ENCODE data around the gene SPAG5.

Gene SPAG5

DNA sequence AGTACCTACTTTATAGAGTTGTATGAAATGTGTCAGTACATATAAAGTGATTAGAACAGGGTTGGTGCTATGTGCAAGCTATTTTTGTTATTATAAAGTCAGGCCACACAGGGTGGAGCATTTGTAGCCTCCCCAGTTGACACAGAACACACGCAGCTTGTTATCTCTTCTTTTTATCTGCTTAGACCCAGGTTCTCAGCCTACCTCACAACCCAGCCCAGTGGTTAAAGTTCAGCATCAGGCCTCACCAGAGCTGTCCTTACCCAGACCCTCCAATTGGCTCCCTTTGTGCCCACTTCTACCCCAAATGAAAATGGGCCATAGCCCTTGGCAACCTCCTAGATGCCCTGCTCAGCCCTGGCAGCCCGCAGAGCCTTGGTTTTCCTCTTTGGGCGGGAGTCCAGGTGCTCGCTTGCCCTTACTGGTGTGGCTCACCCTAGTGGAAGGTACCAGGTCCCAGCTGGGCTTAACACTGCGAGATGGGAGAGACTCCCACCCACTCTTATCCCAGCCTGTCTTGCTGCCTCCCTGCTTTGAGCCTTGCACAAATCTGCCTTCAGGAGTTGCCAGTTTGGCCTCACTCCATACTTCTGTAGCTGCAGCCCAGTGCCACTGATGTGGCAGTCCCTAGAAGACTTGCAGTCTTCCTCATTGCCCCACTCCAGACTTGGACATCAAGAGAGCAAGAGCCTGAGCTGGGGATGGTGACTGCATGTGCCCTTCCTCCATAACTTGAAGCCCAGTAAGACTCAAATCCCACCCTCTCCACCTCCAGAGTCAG, 26.4 kb downstream of the SPAG5 start:
- no peak for DNase-seq

DNA sequence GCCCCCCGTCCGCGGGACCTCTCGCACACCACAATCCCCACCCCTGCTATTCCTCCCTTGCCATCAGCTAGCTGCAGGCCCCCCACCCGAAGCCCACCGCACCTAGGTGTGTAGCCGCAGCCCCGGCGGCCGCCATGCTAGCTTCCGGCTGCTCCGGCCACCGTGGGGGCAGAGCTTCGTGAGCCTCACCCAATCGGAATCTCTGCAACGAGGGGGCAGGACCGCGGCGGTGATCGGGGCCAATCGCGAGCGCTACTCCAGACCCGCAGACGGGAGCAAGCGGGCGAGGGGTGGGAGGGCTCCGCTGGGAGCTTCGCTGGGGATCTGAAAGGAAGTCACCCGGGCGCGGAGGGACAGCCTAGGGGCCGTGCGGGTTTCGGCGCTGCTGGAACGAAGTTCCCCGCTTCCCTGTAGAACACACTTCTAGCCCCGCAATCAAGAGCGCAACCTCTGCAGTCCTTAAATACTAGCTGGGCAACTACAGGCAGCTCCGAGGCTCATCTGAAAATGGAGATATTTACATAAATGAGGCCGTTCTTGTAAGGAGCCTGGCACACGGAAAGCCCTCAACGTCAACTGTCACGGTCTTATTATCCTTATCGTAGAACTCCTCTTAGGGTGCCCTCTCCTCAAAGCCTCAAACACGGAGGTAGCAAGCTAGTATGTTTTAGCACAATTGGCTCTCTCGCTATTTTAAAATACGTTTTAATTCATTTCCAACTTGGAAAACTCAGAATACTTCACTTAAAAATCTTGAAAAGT, 27.3 kb downstream of the SPAG5 start, which contains the start of gene PIGS:
PIGS (minus strand) TSS at position 164 of the 762 bp plus-strand sequence; CDS start at position 136, 28 bp downstream.
- DNase-seq = peak; percentile 91

DNA sequence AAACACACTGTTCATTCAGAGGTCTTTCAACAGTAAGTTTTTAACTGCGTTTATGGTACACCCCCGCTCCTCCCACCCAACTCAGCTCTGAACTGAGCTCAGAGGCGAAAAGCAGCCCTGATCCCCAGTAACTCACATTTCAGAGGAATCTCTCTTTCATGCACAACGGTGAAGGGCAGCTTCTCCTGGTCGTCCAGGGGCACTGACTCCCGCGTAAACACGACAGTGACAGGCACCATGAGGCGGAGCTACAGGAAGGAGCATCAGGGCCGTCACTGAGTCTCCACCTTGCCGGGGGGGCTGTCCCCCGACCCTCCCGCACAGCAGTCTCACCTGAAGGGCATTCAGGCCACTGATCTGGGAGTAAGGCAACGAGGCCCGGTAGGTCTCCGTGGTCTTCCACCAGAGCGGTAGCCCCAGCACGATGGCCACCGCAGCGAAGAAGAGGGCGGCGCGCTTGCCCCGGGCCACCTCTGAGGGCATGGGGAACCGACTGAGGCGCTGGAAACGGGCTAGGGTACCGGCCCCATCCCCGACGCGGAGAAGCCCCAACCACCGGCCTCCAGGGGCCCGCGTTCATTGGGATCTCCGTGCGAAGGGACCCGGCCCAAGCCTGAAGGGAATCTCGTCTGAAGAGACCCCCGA, 28.0 kb downstream of the SPAG5 start:
- DNase-seq = no peak

DNA sequence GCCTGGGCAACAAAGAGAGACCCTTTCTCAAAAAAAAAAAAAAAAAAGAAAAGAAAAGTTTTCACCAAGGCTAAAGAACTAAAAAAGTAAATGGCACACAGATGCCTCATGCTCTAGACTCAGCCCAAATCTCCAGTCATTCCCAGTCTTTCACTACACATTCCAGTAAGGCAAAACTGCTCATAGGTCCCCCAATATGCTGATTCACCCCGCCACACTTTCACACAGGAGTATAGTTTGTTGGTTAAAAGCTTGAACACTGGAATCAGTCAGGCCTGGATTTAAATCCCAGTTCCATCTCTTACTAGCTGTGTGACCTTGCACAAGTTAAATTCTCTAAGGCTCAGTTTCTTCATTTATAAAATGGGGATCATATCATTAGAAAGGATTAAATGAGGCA, 29.4 kb downstream of the SPAG5 start:
- DNase-seq = no peak

DNA sequence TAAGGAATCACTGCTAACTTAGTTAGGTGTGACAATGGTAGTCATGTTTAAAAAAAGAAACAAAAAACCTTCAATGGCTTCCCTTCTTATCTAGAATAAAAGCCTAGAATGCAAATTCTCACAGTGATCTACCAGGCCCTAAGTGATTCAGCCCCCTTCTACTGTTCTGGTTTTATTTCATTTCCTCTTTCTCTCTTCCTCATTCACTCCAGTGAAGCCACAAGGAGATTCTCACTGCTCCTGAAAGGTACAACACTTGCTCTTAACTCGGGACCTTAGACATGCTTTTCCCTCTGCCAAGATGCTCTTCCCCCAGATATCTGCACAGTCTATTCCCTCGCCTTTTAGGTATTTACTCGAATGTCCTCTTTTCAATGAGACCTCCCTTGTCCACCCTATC, 31.2 kb downstream of the SPAG5 start:
- DNase-seq = no peak

DNA sequence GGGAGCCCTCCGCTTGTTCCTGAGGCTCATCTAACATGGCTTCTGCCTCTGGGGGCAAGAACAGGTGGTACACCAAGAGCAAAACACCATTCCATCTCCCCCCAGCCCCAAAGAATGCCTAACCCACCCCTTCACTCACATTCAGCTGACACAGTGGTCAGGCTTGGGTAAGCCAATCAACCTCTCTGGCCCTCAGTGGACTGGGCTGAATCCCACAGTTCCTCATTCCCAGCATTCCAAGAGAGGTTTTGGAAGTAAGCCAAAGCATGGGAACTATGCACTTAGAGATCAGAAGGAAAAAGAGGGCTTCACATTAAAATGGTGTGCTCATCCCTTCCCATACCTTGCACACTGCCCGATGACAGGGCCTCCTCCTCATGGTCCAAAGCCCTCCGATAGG, 35.4 kb downstream of the SPAG5 start:
- DNase-seq = no peak

DNA sequence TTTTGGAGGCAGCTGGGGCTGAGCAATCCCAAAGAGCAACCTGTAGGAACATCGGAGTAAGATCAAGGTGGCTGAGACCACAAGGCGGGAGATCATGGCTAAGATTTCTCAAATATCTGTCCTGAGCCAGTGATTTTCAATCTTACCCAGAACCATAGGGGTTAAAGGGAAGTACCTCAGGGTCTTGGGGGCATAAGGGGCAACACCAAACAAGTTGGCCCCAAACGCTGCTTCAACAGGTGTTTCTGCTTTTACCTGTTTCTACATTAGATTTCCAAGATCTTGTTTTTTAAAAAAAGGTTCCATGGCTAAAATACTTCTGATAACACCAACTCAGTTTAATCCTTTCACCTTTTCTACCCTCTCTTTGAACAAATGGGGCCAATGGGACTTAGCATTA, 43.8 kb downstream of the SPAG5 start:
- no peak for DNase-seq

DNA sequence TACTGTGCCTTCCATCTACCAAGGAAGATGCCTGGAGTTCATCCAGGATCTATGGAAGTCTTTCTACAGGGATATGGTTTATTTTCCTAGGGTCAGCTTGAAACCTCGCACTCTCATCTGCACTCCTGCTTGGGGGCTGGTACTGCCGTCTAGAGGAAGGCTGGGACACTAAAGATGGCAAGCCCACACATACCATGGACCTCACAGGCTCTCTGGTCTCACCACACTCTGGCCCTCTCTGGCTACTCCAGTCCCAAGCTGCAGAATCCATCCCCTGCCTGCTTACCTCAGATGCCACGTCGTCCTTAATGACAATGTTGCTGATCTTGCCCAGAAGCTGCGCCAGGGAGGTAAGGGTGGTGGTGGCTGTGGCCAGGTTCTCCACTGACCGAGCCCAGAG, 44.3 kb downstream of the SPAG5 start:
- DNase-seq = no peak

DNA sequence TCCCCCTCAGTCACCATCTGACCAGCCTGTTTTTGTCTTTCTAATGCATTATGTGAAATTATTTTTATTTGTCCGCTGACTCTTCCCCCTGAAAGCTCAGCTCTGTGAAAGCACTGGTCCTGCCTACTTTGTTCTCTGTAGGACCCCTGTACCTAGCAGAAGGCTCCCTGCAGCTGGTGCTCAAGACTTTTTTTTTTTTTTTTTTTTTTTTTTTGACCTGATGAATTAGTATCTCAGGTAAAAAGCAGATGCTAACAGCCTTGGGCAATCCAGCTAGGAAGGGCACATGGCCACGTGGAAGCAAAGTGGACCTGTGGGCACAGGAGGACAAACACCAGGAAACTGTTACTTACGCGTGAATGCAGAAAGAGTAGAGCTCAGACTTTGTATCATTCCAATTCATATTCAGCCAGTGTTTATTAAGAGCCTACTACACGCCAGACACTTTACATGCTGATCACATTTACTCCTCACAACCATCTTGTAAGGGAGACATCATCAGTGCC, 45.8 kb downstream of the SPAG5 start:
- no peak for DNase-seq

DNA sequence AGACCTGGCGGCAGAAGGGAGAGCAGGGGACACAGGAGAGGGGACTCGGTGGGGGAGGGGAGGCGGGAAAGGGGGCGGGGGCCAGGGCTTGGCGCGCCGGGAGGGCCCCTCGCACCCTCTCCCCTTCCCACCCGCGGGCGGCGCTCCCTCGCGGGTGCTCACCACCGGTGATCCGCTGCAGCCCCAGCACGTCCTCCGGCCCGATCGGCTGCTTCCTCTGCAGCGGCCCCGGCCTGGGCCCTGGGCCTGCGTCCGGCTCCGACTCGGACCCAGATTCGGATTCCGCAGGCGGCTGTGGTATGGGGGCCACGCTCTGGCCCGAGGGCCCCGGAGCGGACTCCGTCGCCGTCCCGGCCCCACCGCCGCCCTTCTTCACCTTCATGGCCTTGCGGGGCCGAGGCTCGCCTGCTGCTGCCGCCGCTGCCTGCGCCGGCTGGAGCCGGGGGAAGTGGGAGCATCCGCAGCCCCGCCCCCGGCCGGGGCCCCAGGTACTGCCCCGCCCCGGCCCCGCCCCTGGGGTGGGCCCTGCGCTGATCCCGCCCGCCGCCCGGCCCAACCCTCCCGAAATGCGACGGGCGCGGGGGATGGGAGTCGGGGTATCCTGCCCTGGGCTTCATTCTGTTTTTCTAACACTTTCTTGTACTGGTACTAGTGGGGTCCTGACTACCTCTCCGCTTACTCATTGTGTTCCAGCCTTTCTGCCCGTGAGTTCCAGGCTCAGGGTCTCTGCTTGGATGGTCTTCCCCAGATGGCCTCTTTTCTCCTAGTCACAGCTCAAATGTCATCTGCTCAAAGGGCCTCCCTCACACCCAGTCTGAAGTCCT, 46.4 kb downstream of the SPAG5 start, which contains the start of gene UNC119:
UNC119 (minus strand) TSS at position 449 of the 824 bp plus-strand sequence; CDS start at position 382, 67 bp downstream.
- peak; percentile 50 for DNase-seq

DNA sequence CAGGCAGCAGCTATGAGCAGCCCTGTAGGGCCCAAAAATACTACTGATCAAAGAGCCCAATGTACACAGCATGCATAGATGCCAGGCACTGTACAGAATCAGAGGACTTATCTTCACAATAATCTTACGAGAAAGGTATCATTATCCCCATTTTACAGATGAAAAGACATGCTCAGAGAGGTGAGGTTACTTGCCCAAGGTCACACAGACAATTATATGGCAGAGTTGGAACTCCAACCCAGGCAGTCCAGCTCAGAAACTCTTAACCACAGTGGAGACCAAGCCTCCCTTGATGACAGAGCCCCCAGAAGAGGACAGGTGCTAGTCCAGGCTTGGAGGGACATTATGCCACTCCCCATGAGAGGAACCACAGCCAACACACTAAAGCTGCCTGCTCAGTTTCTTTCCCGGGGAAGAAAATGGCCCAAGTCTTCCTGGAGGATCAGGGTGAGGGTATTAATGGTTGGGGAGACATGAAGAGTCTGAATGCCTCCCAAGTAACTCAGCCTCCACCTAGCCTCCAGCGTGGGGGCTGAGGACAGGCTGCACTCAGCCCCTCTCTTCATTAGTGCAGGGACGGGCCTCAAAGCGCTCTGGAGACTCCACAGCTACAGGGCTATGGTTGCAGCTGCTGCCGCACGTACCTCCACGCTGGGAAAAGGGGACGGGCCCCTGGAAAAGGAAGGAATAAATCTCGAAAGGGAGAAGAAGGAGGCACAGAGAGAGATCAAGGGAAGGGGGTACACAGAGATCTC, 47.2 kb downstream of the SPAG5 start:
- no peak for DNase-seq

DNA sequence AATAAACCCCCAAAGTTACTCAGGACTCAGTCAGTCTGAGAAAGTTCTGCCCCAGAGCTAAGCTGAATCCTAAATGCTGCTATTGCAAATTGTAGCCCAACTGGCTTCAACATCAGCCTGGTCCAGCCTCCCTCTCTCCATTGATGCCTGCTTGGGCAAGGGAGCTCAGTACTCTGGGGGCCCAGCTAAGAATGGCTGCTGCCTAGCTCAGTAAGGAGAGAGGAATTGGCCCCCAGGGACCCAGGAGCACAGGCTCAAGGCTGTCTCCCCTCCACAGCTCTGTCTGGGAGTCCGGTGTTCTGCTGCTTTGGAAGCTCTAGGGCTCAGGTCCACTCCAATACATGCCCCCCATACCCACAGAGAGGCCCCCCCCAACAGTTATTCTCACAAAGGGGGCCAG, 48.0 kb downstream of the SPAG5 start:
- no peak for DNase-seq

DNA sequence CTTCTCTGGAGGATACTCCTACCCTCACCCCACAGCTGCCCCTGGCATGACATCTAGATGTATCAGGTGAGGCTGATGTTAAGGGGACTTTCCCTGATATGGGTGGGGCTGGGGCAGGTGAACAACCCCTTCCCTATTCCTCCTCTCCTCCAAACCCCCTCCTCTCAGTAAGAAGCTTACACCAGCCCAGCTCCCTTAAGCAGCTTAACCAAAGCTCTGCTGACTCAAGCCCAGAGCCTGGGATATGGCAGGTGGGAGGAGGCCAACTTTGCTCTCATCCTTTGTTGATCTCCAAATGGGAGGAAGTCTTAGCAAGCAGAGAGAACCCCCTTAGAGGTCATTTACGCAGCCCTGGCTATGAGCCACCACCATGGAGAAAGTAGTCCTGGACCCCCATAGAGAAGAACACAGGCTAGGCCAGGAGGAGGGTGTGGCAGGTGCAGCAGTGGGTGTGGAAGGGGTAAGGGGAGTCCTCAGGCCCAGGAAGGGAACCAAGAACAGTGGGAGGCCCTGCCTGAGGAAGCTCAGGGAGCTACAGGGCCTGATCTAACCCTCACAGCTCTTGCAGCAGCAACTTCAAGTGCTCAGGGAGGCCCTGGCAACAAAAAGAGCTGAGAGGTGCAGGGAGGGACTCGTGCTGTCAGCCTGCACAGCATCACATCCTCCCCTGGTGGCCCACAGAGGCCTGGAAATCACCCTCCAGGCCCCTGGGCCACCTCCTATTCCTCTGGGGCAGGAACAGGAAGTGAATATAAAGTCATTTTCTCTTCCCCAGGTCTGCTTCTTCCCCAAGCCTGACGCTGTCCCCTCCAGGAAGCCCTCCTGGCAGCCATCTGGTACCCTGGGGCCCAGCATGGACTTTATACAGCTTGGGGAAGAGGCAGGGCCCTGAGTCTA, 49.3 kb downstream of the SPAG5 start:
- DNase-seq = no peak

DNA sequence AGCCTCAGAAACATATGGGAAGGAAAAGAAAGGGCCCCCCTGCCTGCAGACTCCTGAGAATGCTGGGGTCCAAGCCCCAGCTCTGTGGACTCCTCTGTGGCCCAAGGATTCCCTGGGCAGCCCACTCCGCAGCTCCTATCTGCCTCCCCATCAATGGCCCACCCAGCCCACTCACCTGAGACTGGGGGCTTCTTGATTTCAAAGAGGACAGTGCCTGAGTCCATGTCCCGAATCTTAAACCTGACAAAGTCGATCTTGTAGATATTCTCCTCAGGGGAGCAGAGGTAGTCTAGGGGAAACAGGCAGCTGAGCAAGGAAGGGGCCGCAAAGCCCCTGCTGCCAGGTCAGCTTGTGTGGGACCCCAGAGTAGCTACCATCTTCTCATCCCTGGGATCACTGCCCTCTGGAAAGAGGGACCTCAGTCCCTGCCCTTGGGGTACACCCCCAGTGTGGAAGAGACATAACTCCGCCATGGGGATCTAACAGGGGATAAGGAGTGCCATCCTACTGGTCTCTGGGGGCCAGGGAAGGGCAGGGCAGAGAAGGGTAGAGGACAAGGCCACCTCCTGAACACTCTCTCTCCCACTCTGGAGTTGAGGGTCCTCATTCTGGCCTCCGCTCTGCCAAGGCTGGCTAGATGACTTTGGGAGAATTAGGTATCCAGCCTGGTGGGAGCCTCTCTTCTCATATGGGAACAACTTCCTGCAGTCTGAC, 50.3 kb downstream of the SPAG5 start:
- DNase-seq = no peak

DNA sequence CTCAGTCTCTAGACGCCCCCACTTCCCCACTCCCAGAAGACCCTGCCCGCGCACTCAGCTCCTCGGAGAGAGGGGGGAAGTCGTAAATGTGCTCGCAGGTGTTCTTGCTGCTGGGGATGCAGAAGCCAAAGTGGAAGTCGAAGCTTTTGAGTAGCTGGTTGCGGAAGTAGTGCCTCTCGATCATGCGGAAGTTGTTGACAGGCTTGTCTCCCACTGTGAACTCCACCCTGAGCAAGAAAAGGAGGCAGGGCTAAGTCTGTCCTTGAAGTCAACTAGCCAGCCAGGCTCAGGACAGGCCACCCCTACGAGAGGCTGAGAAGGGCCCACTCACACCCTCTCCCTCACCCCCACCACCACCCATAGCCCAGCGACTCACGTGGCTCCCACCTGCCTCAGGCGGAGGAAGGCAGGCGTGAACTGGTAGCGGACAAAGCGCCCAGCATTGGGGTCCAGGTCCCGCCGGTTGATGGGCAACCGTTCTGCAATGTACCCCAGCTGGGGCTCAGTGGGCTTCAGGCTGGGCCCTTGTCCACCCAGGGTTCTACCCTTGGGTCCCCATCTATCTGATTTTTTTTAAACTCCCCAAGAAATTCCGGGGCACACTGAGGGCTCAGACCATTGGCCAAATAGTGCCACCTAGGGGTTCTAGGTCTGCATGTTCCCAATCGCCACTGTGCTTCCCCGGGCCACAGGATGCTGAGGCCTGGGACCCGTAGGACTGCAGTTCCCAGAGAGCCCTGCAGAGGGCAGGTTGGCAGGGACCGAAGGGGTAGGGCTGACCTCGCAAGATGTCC, 51.0 kb downstream of the SPAG5 start:
- DNase-seq = peak; percentile 40

DNA sequence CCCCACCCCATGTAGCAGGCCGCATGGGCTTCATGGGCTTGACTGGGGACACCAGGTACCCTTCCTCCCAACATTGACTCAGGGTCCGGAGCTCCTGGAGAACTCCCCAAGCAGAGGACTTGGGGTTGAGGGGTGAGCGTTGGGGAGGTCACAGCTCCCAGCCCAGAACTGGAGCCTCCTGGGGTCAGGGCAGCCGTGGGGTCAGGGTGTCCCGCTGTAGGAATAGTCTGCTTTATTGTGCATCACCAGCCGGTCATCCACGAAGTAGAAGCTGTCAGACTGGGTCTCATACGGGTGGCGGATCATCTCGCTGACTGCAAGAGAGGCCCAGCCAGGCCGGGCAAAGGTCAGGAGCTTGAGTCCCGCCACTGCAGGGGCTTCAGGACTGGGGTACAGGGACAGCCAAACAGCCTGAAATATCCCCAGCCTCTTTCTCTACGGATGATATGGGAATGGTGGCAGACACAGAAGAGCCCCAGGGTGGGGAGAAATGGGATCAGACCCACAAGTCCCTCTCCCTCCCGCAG, 51.7 kb downstream of the SPAG5 start:
- DNase-seq = no peak

DNA sequence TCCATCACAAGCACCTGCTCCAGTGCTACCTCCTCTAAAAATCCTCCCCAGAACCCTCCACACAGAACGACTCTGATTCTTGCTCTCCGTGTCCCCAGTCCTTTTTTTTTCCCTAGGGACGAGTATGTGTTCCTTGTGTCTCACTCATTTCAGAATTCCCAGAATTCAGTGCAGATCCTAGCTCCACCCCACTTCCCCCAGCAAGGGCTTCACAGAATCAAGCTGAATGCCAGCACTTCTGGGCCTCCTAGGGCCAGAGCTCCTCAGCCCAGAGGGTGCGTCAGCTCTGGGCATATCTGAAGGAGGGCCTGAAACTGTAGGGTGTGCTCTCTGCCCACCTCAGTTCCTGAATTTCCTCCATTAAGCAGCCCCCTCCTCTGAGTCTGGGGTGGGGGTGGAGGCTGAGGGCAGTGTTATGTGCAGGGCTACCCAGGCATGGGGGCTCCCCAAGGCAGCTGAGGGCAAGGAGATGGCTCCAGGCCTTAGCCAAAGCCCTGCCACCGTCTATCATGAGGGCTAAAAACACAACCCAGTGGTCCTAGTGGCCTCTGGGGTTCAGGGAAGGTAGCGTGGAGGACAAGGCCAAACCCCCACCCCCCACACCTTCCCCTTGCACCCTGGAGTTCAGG, 52.9 kb downstream of the SPAG5 start:
- DNase-seq = no peak

DNA sequence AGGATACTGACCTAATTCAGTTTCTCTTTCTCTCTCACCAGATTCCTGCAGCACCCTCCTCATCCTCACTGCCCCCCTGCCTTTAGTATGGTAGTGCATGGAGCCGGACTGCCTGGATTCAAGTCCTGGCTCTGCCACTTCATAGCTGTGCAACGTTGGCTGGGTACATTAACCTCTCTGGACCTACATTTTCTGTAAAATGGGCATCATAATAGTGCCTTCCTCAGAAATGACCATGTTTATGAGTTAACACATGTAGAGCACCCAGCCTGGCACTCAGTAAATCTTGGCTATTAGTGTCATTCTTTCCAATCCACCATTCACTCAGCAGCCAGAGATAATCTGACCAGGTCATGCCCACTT, 53.7 kb downstream of the SPAG5 start:
- DNase-seq = no peak

All from NCI-H1694 treated with DMSO at 0.1 percent for 48 hours (cell line).